BJ (cell line): ENCODE results near the gene ATP8A2. TPM values are rescaled to one million over a fixed set of nuclear protein-coding genes. Genes with fewer than 3 reads are reported as not detected.

Experiments
- CTCF ChIA-PET: fragments of 350-600 bp; formaldehyde crosslinking; extraction: SDS; loops from one replicate; lab custom pipeline; 2021; ENCODE audit warnings: antibody characterized with exemption, inconsistent platforms; lab: Yijun Ruan, JAX
- POLR2A ChIA-PET: fragments of 300-600 bp; sonication (Branson Sonifier 250); formaldehyde crosslinking; extraction: SDS; loops from one replicate; lab custom pipeline; 2021; ENCODE audit warnings: antibody characterized with exemption; lab: Charles Lee
- DNase-seq: peaks from one replicate; pipeline ENCODE4 v3.0.0-alpha.2; 2011; ENCODE audit warnings: low read depth
- H3K27me3 ChIP-seq: 2 replicates; pipeline ENCODE4 v1.6.0; 2011; ENCODE audit warnings: low read length; ENCODE audit not compliant: control insufficient read depth, insufficient read depth
- H3K36me3 ChIP-seq: 2 replicates; pipeline ENCODE4 v1.5.1; 2011; ENCODE audit warnings: low read length; ENCODE audit not compliant: control insufficient read depth, insufficient read depth
- H3K4me3 ChIP-seq: 2 replicates; pipeline ENCODE4 v1.5.1; 2011; ENCODE audit warnings: low read depth, mild to moderate bottlenecking, control low read depth, low read length
- polyA plus RNA-seq: library from polyadenylated mRNA; depleted of rRNA; stranded (reverse); fragments of >200 nt; gene quantifications from 2 replicates; pipeline ENCODE4 v1.2.3, GENCODE V29; 2011
- TF ChIP-seq, protein P1 (sequence below): IDR thresholded peaks from 2 replicates; pipeline ENCODE4 v1.5.1; 2011; ENCODE audit warnings: low read depth, mild to moderate bottlenecking, control low read depth, inconsistent platforms, low read length, moderate library complexity; ENCODE audit not compliant: insufficient read depth

The ATP8A2 gene
- polyA plus RNA-seq, 1 experiment: 0.02 TPM

GRCh38 chr13:25686831-25687470, 315.2 kb downstream of the ATP8A2 start:
- Histone ChIP-seq H3K36me3 (no peaks in the 10 kb centered on the region), H3K4me3 (no peak overlapping the region), H3K27me3 (no peaks in the 10 kb centered on the region)
- ChIA-PET CTCF (no interaction called here), POLR2A (no interaction called here)
- no peak for DNase-seq
- TF ChIP-seq, protein P1, sequence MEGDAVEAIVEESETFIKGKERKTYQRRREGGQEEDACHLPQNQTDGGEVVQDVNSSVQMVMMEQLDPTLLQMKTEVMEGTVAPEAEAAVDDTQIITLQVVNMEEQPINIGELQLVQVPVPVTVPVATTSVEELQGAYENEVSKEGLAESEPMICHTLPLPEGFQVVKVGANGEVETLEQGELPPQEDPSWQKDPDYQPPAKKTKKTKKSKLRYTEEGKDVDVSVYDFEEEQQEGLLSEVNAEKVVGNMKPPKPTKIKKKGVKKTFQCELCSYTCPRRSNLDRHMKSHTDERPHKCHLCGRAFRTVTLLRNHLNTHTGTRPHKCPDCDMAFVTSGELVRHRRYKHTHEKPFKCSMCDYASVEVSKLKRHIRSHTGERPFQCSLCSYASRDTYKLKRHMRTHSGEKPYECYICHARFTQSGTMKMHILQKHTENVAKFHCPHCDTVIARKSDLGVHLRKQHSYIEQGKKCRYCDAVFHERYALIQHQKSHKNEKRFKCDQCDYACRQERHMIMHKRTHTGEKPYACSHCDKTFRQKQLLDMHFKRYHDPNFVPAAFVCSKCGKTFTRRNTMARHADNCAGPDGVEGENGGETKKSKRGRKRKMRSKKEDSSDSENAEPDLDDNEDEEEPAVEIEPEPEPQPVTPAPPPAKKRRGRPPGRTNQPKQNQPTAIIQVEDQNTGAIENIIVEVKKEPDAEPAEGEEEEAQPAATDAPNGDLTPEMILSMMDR: no peak

DNA sequence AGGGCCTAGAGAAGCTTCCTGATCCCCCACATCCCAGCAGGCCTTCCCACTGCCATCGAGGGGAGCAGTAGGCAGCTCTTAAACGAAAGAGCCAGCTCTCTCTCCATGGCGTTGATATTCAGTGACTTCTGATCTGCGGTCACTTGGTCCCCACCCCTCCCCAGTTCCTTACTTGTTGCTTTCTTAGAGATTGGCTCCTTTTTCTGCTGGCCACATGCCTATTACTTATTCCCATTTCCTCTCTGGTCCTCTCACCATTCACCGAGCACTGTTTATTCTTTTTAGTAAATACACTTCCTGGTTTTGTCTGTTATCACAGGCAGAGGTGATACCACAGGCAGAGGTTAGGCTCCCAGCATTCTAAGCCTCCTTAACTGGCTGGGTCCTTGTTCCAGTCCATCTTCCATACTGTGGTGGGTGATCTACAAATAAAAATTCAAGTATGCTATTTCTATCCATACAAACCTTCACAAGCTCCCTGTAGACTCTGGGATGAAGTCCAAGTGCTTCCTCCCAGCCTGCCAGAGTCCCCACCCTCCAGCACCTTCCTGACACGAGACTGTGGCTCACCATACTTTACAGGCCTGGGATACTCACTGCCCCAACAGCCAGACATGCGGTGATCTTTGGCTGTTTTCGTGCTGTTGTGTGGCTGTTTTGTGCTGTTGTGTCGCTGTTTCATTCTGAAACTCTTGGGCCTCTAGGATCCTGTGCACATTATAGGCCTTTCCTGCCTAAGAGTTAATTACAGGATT, 315.9 kb downstream of the ATP8A2 start:
- TF ChIP-seq, protein P1: no peak
- CTCF ChIA-PET: no interaction called here
- Histone ChIP-seq H3K27me3 (no peaks in the 10 kb centered on the region), H3K36me3 (no peaks in the 10 kb centered on the region), H3K4me3 (no peak overlapping the region)
- DNase-seq: no peak
- POLR2A ChIA-PET: no interaction called here

DNA sequence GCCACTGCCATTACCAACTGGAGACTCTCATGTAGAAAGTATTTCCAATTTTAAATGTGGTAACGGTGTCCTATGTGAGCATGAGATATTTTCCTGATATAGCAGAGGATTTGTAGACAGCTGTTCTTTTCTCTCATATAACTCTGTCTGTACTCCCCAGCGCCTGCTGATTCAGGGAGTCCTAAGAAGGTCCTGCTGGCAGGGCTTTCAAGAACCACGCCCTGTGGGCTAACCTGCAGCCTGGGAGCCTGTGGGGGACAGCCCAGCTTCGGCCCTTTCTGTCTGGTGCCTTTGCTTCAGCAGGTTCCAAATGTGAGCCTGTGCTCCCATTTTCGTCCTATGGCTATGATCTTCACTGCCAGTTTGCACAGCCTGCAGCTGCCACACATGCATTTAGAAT, 316.8 kb downstream of the ATP8A2 start:
- no peak overlapping the region for H3K4me3 ChIP-seq
- H3K36me3 ChIP-seq: no peaks in the 10 kb centered on the region
- CTCF ChIA-PET: no interaction called here
- DNase-seq: no peak
- H3K27me3 ChIP-seq: no peaks in the 10 kb centered on the region
- TF ChIP-seq, protein P1: no peak
- POLR2A ChIA-PET: no interaction called here

DNA sequence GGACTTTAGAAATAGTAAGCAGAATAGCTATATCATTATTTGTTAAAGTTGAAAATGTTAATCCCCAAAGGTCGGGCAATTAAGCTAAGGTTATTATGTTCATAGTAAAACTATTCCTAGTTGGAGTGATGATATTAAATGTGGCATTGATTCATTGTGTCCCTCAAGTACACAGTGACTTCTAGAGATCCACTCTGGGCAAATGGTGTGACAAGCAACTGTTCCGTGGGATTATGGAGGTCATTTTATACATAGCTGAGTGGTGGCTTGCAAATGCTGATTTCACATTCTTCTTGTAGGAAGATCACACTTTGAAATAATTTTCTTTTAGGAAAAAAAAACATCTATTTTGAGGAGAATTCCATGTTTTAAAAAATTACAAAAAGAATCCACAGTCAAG, 317.8 kb downstream of the ATP8A2 start:
- H3K4me3 ChIP-seq: no peak overlapping the region
- ChIA-PET POLR2A (no interaction called here), CTCF (no interaction called here)

GRCh38 chr13:25690582-25690981, 318.8 kb downstream of the ATP8A2 start:
- no peak for DNase-seq
- Histone ChIP-seq H3K27me3 (no peaks in the 10 kb centered on the region), H3K36me3 (no peaks in the 10 kb centered on the region), H3K4me3 (no peak overlapping the region)
- POLR2A ChIA-PET: no interaction called here
- CTCF ChIA-PET: no interaction called here
- TF ChIP-seq, protein P1: no peak

More for the DNA sequence above, 317.8 kb downstream of the ATP8A2 start:
- no peaks in the 10 kb centered on the region for H3K36me3 ChIP-seq
- H3K27me3 ChIP-seq: no peaks in the 10 kb centered on the region
- DNase-seq: no peak
- TF ChIP-seq, protein P1: no peak
